ENCODE results near the gene COCH.
"Not testable (repeated sequence)": the region's sequence is repeated elsewhere in the genome, so short reads cannot be mapped to it uniquely, and the experiment has no call there.

COCH gene

GRCh38 chr14:30874999-30875787, 834 bp downstream of the COCH start:
- FAIRE-seq (no peak), DNase-seq (ENCODE audit: insufficient read length, low spot score) (peak; percentile 14)

- no peak for DNase-seq (ENCODE audit: insufficient read length, low spot score)
- no peak for FAIRE-seq
Measured at GRCh38 chr14:30875788-30876053, 1.4 kb downstream of the COCH start.

- FAIRE-seq (no peak), DNase-seq (ENCODE audit: insufficient read length, low spot score) (no peak)
Measured at GRCh38 chr14:30876692-30877091, 2.3 kb downstream of the COCH start.

GRCh38 chr14:30882431-30882830, 8.1 kb downstream of the COCH start:
- FAIRE-seq (no peak), DNase-seq (ENCODE audit: insufficient read length, low spot score) (no peak)

- FAIRE-seq (no peak), DNase-seq (ENCODE audit: insufficient read length, low spot score) (no peak)
Measured at GRCh38 chr14:30883508-30884294, 9.3 kb downstream of the COCH start.

- DNase-seq (ENCODE audit: insufficient read length, low spot score) (no peak), FAIRE-seq (no peak)
Measured at GRCh38 chr14:30884901-30885300, 10.5 kb downstream of the COCH start.

- DNase-seq (ENCODE audit: insufficient read length, low spot score): no peak
- no peak for FAIRE-seq
Measured at GRCh38 chr14:30885840-30886740, 11.7 kb downstream of the COCH start.

GRCh38 chr14:30888480-30889243, 14.3 kb downstream of the COCH start:
- no peak for DNase-seq (ENCODE audit: insufficient read length, low spot score)
- no peak for FAIRE-seq

GRCh38 chr14:30889244-30889594, 14.9 kb downstream of the COCH start:
- no peak for FAIRE-seq
- DNase-seq (ENCODE audit: insufficient read length, low spot score): no peak

- DNase-seq (ENCODE audit: insufficient read length, low spot score) (no peak), FAIRE-seq (no peak)
Measured at GRCh38 chr14:30893819-30894218, 19.5 kb downstream of the COCH start.

GRCh38 chr14:30894923-30895515, 20.7 kb downstream of the COCH start:
- FAIRE-seq: no peak

GRCh38 chr14:30896435-30896834, 22.1 kb downstream of the COCH start:
- no peak for FAIRE-seq
- no peak for DNase-seq (ENCODE audit: insufficient read length, low spot score)

More at GRCh38 chr14:30894923-30895515, 20.7 kb downstream of the COCH start:
- DNase-seq (ENCODE audit: insufficient read length, low spot score): no peak

GRCh38 chr14:30897121-30897520, 22.8 kb downstream of the COCH start:
- not testable (repeated sequence) for FAIRE-seq; DNase-seq (ENCODE audit: insufficient read length, low spot score)

- FAIRE-seq (no peak), DNase-seq (ENCODE audit: insufficient read length, low spot score) (no peak)
Measured at GRCh38 chr14:30903285-30904124, 29.1 kb downstream of the COCH start.

GRCh38 chr14:30906752-30907658, 32.6 kb downstream of the COCH start:
- DNase-seq (ENCODE audit: insufficient read length, low spot score): no peak
- FAIRE-seq: peak; percentile 67

GRCh38 chr14:30907659-30908057, 33.3 kb downstream of the COCH start:
- DNase-seq (ENCODE audit: insufficient read length, low spot score) (no peak), FAIRE-seq (no peak)

- no peak for FAIRE-seq
- no peak for DNase-seq (ENCODE audit: insufficient read length, low spot score)
Measured at GRCh38 chr14:30908826-30909225, 34.5 kb downstream of the COCH start.

- no peak for FAIRE-seq
- no peak for DNase-seq (ENCODE audit: insufficient read length, low spot score)
Measured at GRCh38 chr14:30914812-30915211, 40.5 kb downstream of the COCH start.

Measured in GM19239 (cell line).